HG03469 (cell line): ENCODE measurements around the gene MIDN.

Source experiments
- ATAC-seq: cut with Tn5 transposase; IDR thresholded peaks from one replicate; pipeline ENCODE4 v1.9.1; 2021; ENCODE audit warnings: mild to moderate bottlenecking, moderate library complexity, moderate number of reproducible peaks; ENCODE audit not compliant: unreplicated experiment

MIDN gene

GRCh38 chr19:1257475-1258162 is 9.2 kb downstream of the MIDN start:
- ATAC-seq, result no peak

- no peak for ATAC-seq
These were observed 9.7 kb downstream of the MIDN start for GRCh38 chr19:1258163-1258492.

GRCh38 chr19:1258707-1259205 is 10.4 kb downstream of the MIDN start:
- no peak for ATAC-seq

GRCh38 chr19:1259206-1259875 is 11.0 kb downstream of the MIDN start:
- ATAC-seq, result no peak

GRCh38 chr19:1259876-1260748 is 11.7 kb downstream of the MIDN start:
- ATAC-seq, result peak; percentile 0

- ATAC-seq, result peak; percentile 34
These were observed 12.6 kb downstream of the MIDN start for GRCh38 chr19:1260749-1261537.

- no peak for ATAC-seq
These were observed 13.1 kb downstream of the MIDN start for GRCh38 chr19:1261538-1261797.

- ATAC-seq, result no peak
These were observed 13.6 kb downstream of the MIDN start for GRCh38 chr19:1261798-1262622.

- ATAC-seq, result no peak
These were observed 14.3 kb downstream of the MIDN start for GRCh38 chr19:1262623-1263123.

GRCh38 chr19:1263188-1263587 is 14.8 kb downstream of the MIDN start:
- no peak for ATAC-seq

GRCh38 chr19:1264801-1265614 is 16.6 kb downstream of the MIDN start:
- ATAC-seq, result no peak

- ATAC-seq, result no peak
These were observed 17.3 kb downstream of the MIDN start for GRCh38 chr19:1265615-1266128.

- no peak for ATAC-seq
These were observed 17.9 kb downstream of the MIDN start for GRCh38 chr19:1266129-1266915.

GRCh38 chr19:1266916-1267476 is 18.6 kb downstream of the MIDN start:
- no peak for ATAC-seq

- ATAC-seq, result no peak
These were observed 19.3 kb downstream of the MIDN start for GRCh38 chr19:1267477-1268225.

- ATAC-seq, result no peak
These were observed 20.1 kb downstream of the MIDN start for GRCh38 chr19:1268226-1269064.
